Vagina (tissue), 2 donors: ENCODE results near the gene GAL.

Source experiments
- POLR2A ChIP-seq, 2 donors: fragments of 450-650 bp; IDR thresholded peaks; one replicate each; pipeline ENCODE4 v1.6.1; 2017; ENCODE audit warnings: antibody characterized with exemption in 2 of 2, mild to moderate bottlenecking in 2 of 2, moderate library complexity in 2 of 2
- POLR2AphosphoS5 ChIP-seq, 2 donors: sonication (generic); formaldehyde crosslinking; IDR thresholded peaks; one replicate each; pipeline ENCODE4 v1.9.0; 2017; ENCODE audit warnings: antibody characterized with exemption in 2 of 2, mild to moderate bottlenecking in 2 of 2, low read depth in 1 of 2; ENCODE audit not compliant: insufficient read depth in 1 of 2
- TF ChIP-seq, protein P1 (sequence below), 3 experiments: fragments of 450-650 bp in 2 of 3; fragments of 200-600 bp in 1 of 3; sonication (generic) in 1 of 3; IDR thresholded peaks; one replicate each; pipeline ENCODE4 v1.5.1; 2017 to 2019; ENCODE audit warnings: antibody characterized with exemption in 3 of 3, mild to moderate bottlenecking in 2 of 3, moderate library complexity in 2 of 3

DNA sequence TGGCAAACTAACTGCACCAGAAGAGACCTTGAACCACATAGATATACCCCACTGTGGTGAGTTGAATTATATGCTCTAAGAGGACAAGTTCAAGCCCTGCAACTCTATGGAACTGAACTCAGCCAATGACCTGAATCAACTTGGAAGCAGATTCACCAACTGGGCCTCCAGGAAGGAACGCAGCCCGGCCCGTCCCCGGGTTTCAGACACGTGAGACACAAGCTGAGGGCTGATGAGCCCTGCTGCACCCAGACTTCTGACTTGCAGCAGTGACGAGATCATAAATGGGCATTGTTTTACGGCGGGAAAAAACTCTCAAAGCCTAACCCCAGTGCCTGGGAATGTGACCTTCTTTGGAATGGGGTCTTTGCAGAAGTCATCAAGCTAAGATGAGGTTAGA is 28.5 kb upstream of the GAL start:
- TF ChIP-seq POLR2A (IDR thresholded peaks at IDR 0.05), result no peak
- TF ChIP-seq, protein P1, sequence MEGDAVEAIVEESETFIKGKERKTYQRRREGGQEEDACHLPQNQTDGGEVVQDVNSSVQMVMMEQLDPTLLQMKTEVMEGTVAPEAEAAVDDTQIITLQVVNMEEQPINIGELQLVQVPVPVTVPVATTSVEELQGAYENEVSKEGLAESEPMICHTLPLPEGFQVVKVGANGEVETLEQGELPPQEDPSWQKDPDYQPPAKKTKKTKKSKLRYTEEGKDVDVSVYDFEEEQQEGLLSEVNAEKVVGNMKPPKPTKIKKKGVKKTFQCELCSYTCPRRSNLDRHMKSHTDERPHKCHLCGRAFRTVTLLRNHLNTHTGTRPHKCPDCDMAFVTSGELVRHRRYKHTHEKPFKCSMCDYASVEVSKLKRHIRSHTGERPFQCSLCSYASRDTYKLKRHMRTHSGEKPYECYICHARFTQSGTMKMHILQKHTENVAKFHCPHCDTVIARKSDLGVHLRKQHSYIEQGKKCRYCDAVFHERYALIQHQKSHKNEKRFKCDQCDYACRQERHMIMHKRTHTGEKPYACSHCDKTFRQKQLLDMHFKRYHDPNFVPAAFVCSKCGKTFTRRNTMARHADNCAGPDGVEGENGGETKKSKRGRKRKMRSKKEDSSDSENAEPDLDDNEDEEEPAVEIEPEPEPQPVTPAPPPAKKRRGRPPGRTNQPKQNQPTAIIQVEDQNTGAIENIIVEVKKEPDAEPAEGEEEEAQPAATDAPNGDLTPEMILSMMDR (IDR thresholded peaks at IDR 0.05), result no peak
- no peak for TF ChIP-seq POLR2AphosphoS5 (IDR thresholded peaks at IDR 0.05; ENCODE audit: insufficient read depth in 1 of 2, low read depth in 1 of 2)
